GM19463 (cell line): ENCODE data around the gene LAMB1.
"Not testable (repeated sequence)": the region's sequence is repeated elsewhere in the genome, so short reads cannot be mapped to it uniquely, and the experiment has no call there.

ENCODE experiments used
- ATAC-seq: cut with Tn5 transposase; IDR thresholded peaks from one replicate; pipeline ENCODE4 v1.9.1; 2021; ENCODE audit warnings: mild to moderate bottlenecking, moderate library complexity; ENCODE audit not compliant: unreplicated experiment

The LAMB1 gene

GRCh38 chr7:107973861-107974260, 29.1 kb downstream of the LAMB1 start:
- ATAC-seq: no peak

GRCh38 chr7:107972941-107973376, 30.0 kb downstream of the LAMB1 start:
- no peak for ATAC-seq

- ATAC-seq: no peak
Observed at GRCh38 chr7:107972075-107972482, 30.9 kb downstream of the LAMB1 start.

GRCh38 chr7:107971613-107972012, 31.3 kb downstream of the LAMB1 start:
- no peak for ATAC-seq

GRCh38 chr7:107971100-107971499, 31.9 kb downstream of the LAMB1 start:
- no peak for ATAC-seq

GRCh38 chr7:107969856-107970255, 33.1 kb downstream of the LAMB1 start:
- no peak for ATAC-seq

- no peak for ATAC-seq
Observed at GRCh38 chr7:107968449-107968848, 34.5 kb downstream of the LAMB1 start.

- no peak for ATAC-seq
Observed at GRCh38 chr7:107967420-107967819, 35.5 kb downstream of the LAMB1 start.

- ATAC-seq: no peak
Observed at GRCh38 chr7:107966711-107967110, 36.2 kb downstream of the LAMB1 start.

GRCh38 chr7:107964510-107964909, 38.5 kb downstream of the LAMB1 start:
- ATAC-seq: no peak

- no peak for ATAC-seq
Observed at GRCh38 chr7:107962817-107963216, 40.1 kb downstream of the LAMB1 start.

GRCh38 chr7:107961405-107961804, 41.6 kb downstream of the LAMB1 start:
- no peak for ATAC-seq

- ATAC-seq: no peak
Observed at GRCh38 chr7:107960272-107960671, 42.7 kb downstream of the LAMB1 start.

GRCh38 chr7:107959527-107959898, 43.4 kb downstream of the LAMB1 start:
- ATAC-seq: no peak

GRCh38 chr7:107958764-107959526, 44.0 kb downstream of the LAMB1 start:
- ATAC-seq: no peak

- ATAC-seq: no peak
Observed at GRCh38 chr7:107957436-107957835, 45.5 kb downstream of the LAMB1 start.

- ATAC-seq: not testable (repeated sequence)
Observed at GRCh38 chr7:107956950-107957349, 46.0 kb downstream of the LAMB1 start.

- ATAC-seq: no peak
Observed at GRCh38 chr7:107955394-107955793, 47.6 kb downstream of the LAMB1 start.

GRCh38 chr7:107953924-107954303, 49.0 kb downstream of the LAMB1 start:
- ATAC-seq: no peak

- ATAC-seq: no peak
Observed at GRCh38 chr7:107953265-107953923, 49.6 kb downstream of the LAMB1 start.

- no peak for ATAC-seq
Observed at GRCh38 chr7:107951896-107952295, 51.1 kb downstream of the LAMB1 start.

- no peak for ATAC-seq
Observed at GRCh38 chr7:107951172-107951787, 51.7 kb downstream of the LAMB1 start.
